Measurements from ENCODE around the gene MSANTD3.

DNA sequence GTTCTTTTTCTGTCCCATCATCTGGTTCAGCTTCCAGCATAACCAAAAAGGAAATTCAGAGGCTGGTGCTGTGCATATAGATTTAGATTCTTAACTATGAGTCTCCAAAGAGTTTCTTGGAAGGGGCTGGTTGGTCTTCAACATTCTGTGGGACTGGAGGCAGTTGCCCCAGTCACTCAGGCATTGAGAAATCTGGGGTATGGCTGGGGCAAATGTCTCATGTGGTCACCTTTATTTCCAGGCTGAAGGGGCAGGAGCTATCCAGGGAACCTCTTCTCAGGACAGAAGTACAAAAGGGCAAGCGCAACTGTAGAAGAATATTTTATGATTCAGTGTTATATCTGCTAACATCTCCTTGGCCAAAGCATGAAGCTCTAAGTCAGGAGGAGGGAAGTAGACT is 30.6 kb downstream of the MSANTD3 start:
- TF ChIP-seq, protein P1, sequence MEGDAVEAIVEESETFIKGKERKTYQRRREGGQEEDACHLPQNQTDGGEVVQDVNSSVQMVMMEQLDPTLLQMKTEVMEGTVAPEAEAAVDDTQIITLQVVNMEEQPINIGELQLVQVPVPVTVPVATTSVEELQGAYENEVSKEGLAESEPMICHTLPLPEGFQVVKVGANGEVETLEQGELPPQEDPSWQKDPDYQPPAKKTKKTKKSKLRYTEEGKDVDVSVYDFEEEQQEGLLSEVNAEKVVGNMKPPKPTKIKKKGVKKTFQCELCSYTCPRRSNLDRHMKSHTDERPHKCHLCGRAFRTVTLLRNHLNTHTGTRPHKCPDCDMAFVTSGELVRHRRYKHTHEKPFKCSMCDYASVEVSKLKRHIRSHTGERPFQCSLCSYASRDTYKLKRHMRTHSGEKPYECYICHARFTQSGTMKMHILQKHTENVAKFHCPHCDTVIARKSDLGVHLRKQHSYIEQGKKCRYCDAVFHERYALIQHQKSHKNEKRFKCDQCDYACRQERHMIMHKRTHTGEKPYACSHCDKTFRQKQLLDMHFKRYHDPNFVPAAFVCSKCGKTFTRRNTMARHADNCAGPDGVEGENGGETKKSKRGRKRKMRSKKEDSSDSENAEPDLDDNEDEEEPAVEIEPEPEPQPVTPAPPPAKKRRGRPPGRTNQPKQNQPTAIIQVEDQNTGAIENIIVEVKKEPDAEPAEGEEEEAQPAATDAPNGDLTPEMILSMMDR (conservative IDR thresholded peaks at IDR 0.05; ENCODE audit: low read depth, low read length), result no peak
- no peak for TF ChIP-seq EZH2 (IDR thresholded peaks at IDR 0.05; ENCODE audit: borderline replicate concordance, low read depth, low read length, poor library complexity, severe bottlenecking)

Measured in A673 (cell line).